ENCODE measurements around the gene RECQL5. TPM values are rescaled to one million over a fixed set of nuclear protein-coding genes. Genes with fewer than 3 reads are reported as not detected.
A peak's percentile ranks its signal among the peaks of the same experiment; 100 is the strongest.

The RECQL5 gene
- polyA plus RNA-seq, 3 donors from 2014 or later = 7.0 to 18.1 (median 15.5) TPM

- peaks cover 0 to 1% (median 0%) of the 10 kb centered on the region in 6 donors for H3K9me3 Mint-ChIP-seq
- no peak overlapping the region for H3K4me3 Mint-ChIP-seq
- peak overlapping the region in 3 of 6 donors; percentile 26 to 44 (median 39) for H3K27ac Mint-ChIP-seq
- H3K36me3 Mint-ChIP-seq = peaks cover 0 to 8% (median 0%) of the 10 kb centered on the region in 3 donors
- H3K4me1 Mint-ChIP-seq = peaks cover 0 to 2% of the 10 kb centered on the region in 2 donors
- no peak for DNase-seq
- peaks cover 0 to 5% (median 2%) of the 10 kb centered on the region in 3 donors for H3K27me3 Mint-ChIP-seq (ENCODE audit: low read depth in 3 of 3)
Observed at GRCh38 chr17:75622771-75623273, 44.1 kb downstream of the RECQL5 start.

GRCh38 chr17:75622076-75622475 is 44.9 kb downstream of the RECQL5 start:
- Mint-ChIP-seq H3K4me1 (peaks cover 0 to 2% of the 10 kb centered on the region in 2 donors), H3K27me3 (ENCODE audit: low read depth in 3 of 3) (peaks cover 0 to 5% (median 2%) of the 10 kb centered on the region in 3 donors), H3K4me3 (no peak overlapping the region), H3K9me3 (peaks cover 0 to 1% (median 0%) of the 10 kb centered on the region in 6 donors), H3K36me3 (peaks cover 0 to 8% (median 0%) of the 10 kb centered on the region in 3 donors), H3K27ac (peak overlapping the region in 1 of 6 donors; percentile 46)
- no peak for DNase-seq

- no peak overlapping the region for H3K4me3 Mint-ChIP-seq
Observed at GRCh38 chr17:75621489-75621888, 45.5 kb downstream of the RECQL5 start.

GRCh38 chr17:75619506-75620431 is 47.2 kb downstream of the RECQL5 start:
- Mint-ChIP-seq H3K27ac (no peak overlapping the region), H3K9me3 (peaks cover 0 to 1% (median 0%) of the 10 kb centered on the region in 6 donors), H3K4me3 (no peak overlapping the region), H3K36me3 (peaks cover 0 to 8% (median 0%) of the 10 kb centered on the region in 3 donors), H3K27me3 (ENCODE audit: low read depth in 3 of 3) (peaks cover 1 to 5% (median 2%) of the 10 kb centered on the region in 3 donors), H3K4me1 (peaks cover 0 to 2% of the 10 kb centered on the region in 2 donors)
- no peak for DNase-seq

More at GRCh38 chr17:75621489-75621888, 45.5 kb downstream of the RECQL5 start:
- H3K9me3 Mint-ChIP-seq = peaks cover 0 to 1% (median 0%) of the 10 kb centered on the region in 6 donors
- H3K27me3 Mint-ChIP-seq (ENCODE audit: low read depth in 3 of 3) = peaks cover 0 to 5% (median 2%) of the 10 kb centered on the region in 3 donors
- no peak overlapping the region for H3K27ac Mint-ChIP-seq
- H3K4me1 Mint-ChIP-seq = peaks cover 0 to 2% of the 10 kb centered on the region in 2 donors
- peaks cover 0 to 8% (median 0%) of the 10 kb centered on the region in 3 donors for H3K36me3 Mint-ChIP-seq
- DNase-seq = no peak

GRCh38 chr17:75617675-75618074 is 49.3 kb downstream of the RECQL5 start:
- Mint-ChIP-seq H3K4me3 (no peak overlapping the region), H3K9me3 (peaks cover 0 to 1% (median 0%) of the 10 kb centered on the region in 6 donors), H3K27me3 (ENCODE audit: low read depth in 3 of 3) (peaks cover under 1 to 4% (median 1%) of the 10 kb centered on the region in 3 donors), H3K27ac (no peak overlapping the region), H3K36me3 (peaks cover 0 to 7% (median 0%) of the 10 kb centered on the region in 3 donors), H3K4me1 (peaks cover 0 to 2% of the 10 kb centered on the region in 2 donors)
- no peak for DNase-seq

GRCh38 chr17:75617218-75617617 is 49.7 kb downstream of the RECQL5 start:
- Mint-ChIP-seq H3K27me3 (ENCODE audit: low read depth in 3 of 3) (peaks cover 0 to 4% (median 1%) of the 10 kb centered on the region in 3 donors), H3K4me3 (no peak overlapping the region), H3K27ac (no peak overlapping the region), H3K9me3 (peaks cover 0 to 1% (median 0%) of the 10 kb centered on the region in 6 donors), H3K4me1 (no peaks in the 10 kb centered on the region), H3K36me3 (peaks cover 0 to 3% (median 0%) of the 10 kb centered on the region in 3 donors)
- no peak for DNase-seq

- Mint-ChIP-seq H3K36me3 (no peaks in the 10 kb centered on the region), H3K4me3 (no peak overlapping the region), H3K27ac (no peak overlapping the region), H3K9me3 (peaks cover 0 to 1% (median 0%) of the 10 kb centered on the region in 6 donors), H3K27me3 (ENCODE audit: low read depth in 3 of 3) (peaks cover 0 to 6% (median 1%) of the 10 kb centered on the region in 3 donors), H3K4me1 (no peaks in the 10 kb centered on the region)
- DNase-seq = no peak
Observed at GRCh38 chr17:75616521-75617122, 50.3 kb downstream of the RECQL5 start.

GRCh38 chr17:75615301-75615700 is 51.7 kb downstream of the RECQL5 start:
- no peak overlapping the region for H3K27ac Mint-ChIP-seq
- H3K36me3 Mint-ChIP-seq = no peaks in the 10 kb centered on the region
- no peak for DNase-seq
- peaks cover 0 to 6% (median 1%) of the 10 kb centered on the region in 3 donors for H3K27me3 Mint-ChIP-seq (ENCODE audit: low read depth in 3 of 3)
- no peak overlapping the region for H3K4me3 Mint-ChIP-seq
- peaks cover 0 to 1% (median 0%) of the 10 kb centered on the region in 6 donors for H3K9me3 Mint-ChIP-seq
- H3K4me1 Mint-ChIP-seq = no peaks in the 10 kb centered on the region

GRCh38 chr17:75614556-75615270 is 52.2 kb downstream of the RECQL5 start:
- Mint-ChIP-seq H3K9me3 (peaks cover 0 to under 1% (median 0%) of the 10 kb centered on the region in 6 donors), H3K36me3 (no peaks in the 10 kb centered on the region), H3K27ac (no peak overlapping the region), H3K4me3 (no peak overlapping the region), H3K4me1 (no peaks in the 10 kb centered on the region), H3K27me3 (ENCODE audit: low read depth in 3 of 3) (peaks cover 0 to 6% (median 3%) of the 10 kb centered on the region in 3 donors)
- DNase-seq = no peak

- DNase-seq = no peak
- Mint-ChIP-seq H3K36me3 (no peaks in the 10 kb centered on the region), H3K4me3 (no peak overlapping the region), H3K27ac (no peak overlapping the region), H3K9me3 (no peaks in the 10 kb centered on the region), H3K4me1 (no peaks in the 10 kb centered on the region), H3K27me3 (ENCODE audit: low read depth in 3 of 3) (peaks cover 0 to 5% (median 2%) of the 10 kb centered on the region in 3 donors)
Observed at GRCh38 chr17:75614006-75614405, 52.9 kb downstream of the RECQL5 start.

GRCh38 chr17:75612906-75613626 is 53.9 kb downstream of the RECQL5 start:
- Mint-ChIP-seq H3K9me3 (no peaks in the 10 kb centered on the region), H3K27me3 (ENCODE audit: low read depth in 3 of 3) (peaks cover 0 to 5% (median 2%) of the 10 kb centered on the region in 3 donors), H3K4me3 (no peak overlapping the region), H3K27ac (no peak overlapping the region), H3K36me3 (no peaks in the 10 kb centered on the region), H3K4me1 (no peaks in the 10 kb centered on the region)
- DNase-seq = no peak

- H3K36me3 Mint-ChIP-seq = no peaks in the 10 kb centered on the region
- no peaks in the 10 kb centered on the region for H3K4me1 Mint-ChIP-seq
- DNase-seq = no peak
- peaks cover 0 to 5% (median 2%) of the 10 kb centered on the region in 3 donors for H3K27me3 Mint-ChIP-seq (ENCODE audit: low read depth in 3 of 3)
- no peak overlapping the region for H3K4me3 Mint-ChIP-seq
- H3K27ac Mint-ChIP-seq = peak overlapping the region in 2 of 6 donors; percentile 8 to 45
- H3K9me3 Mint-ChIP-seq = no peaks in the 10 kb centered on the region
Observed at GRCh38 chr17:75611851-75612429, 55.0 kb downstream of the RECQL5 start.

All from immature natural killer cell (primary cell).